ENCODE measurements around the gene DOCK7.

Gene DOCK7

GRCh38 chr1:62628506-62628905, 59.7 kb downstream of the DOCK7 start:
- H3K79me1 ChIP-seq (ENCODE audit: low read length), result no peaks in the 10 kb centered on the region
- H3K27ac ChIP-seq (ENCODE audit: low read depth, low read length), result no peak overlapping the region
- H3K9ac ChIP-seq (ENCODE audit: low read length), result no peak overlapping the region
- no peak overlapping the region for H2AFZ ChIP-seq (ENCODE audit: insufficient read depth, low read length, poor library complexity)
- no peak overlapping the region for H2BK12ac ChIP-seq (ENCODE audit: low read length)
- H2BK5ac ChIP-seq (ENCODE audit: low read depth, low read length, poor library complexity), result no peak overlapping the region
- no CpG with 5 or more reads among the region's 1 CpG for WGBS (ENCODE audit: extremely low coverage, insufficient coverage, insufficient read length)
- H3K9me3 ChIP-seq (ENCODE audit: insufficient read depth, low read depth, low read length), result no peaks in the 10 kb centered on the region
- H3K79me2 ChIP-seq (ENCODE audit: control insufficient read depth, insufficient read depth, low read length, poor library complexity), result no peaks in the 10 kb centered on the region
- H3K36me3 ChIP-seq (ENCODE audit: control insufficient read depth in 1 of 2, insufficient read depth in 2 of 2, low read length in 2 of 2), result peaks cover 3 to 8% of the 10 kb centered on the region in 2 experiments
- no peak overlapping the region for H3K4me2 ChIP-seq (ENCODE audit: low read length)
- no peak for DNase-seq
- H3K18ac ChIP-seq (ENCODE audit: low read length), result no peak overlapping the region
- H3K4me1 ChIP-seq (ENCODE audit: control insufficient read depth in 1 of 2, insufficient read depth in 2 of 2, low read length in 2 of 2), result no peaks in the 10 kb centered on the region
- H2BK120ac ChIP-seq (ENCODE audit: insufficient read depth, low read length, poor library complexity), result no peak overlapping the region
- no peak overlapping the region for H3K4ac ChIP-seq (ENCODE audit: low read depth, low read length)
- H3K14ac ChIP-seq (ENCODE audit: low read length), result no peak overlapping the region
- H3K27me3 ChIP-seq (ENCODE audit: insufficient read depth, low read length), result no peaks in the 10 kb centered on the region
- no peak overlapping the region for H4K8ac ChIP-seq (ENCODE audit: low read depth, low read length)
- H3K4me3 ChIP-seq (ENCODE audit: low read depth, low read length), result no peak overlapping the region
- no peak overlapping the region for H3K23ac ChIP-seq (ENCODE audit: low read length)
- H2AK5ac ChIP-seq (ENCODE audit: low read length), result no peak overlapping the region
- H4K91ac ChIP-seq (ENCODE audit: low read depth, low read length), result no peak overlapping the region
- no peak overlapping the region for H4K12ac ChIP-seq (ENCODE audit: low read depth, low read length)

- H4K8ac ChIP-seq (ENCODE audit: low read depth, low read length), result no peak overlapping the region
- H3K4ac ChIP-seq (ENCODE audit: low read depth, low read length), result no peak overlapping the region
- no peak overlapping the region for H4K12ac ChIP-seq (ENCODE audit: low read depth, low read length)
- DNase-seq, result no peak
- H3K23ac ChIP-seq (ENCODE audit: low read length), result no peak overlapping the region
- no peak overlapping the region for H2BK12ac ChIP-seq (ENCODE audit: low read length)
- H2BK120ac ChIP-seq (ENCODE audit: insufficient read depth, low read length, poor library complexity), result no peak overlapping the region
- H3K14ac ChIP-seq (ENCODE audit: low read length), result no peak overlapping the region
- no peaks in the 10 kb centered on the region for H3K27me3 ChIP-seq (ENCODE audit: insufficient read depth, low read length)
- no peak overlapping the region for H2AK5ac ChIP-seq (ENCODE audit: low read length)
- H2AFZ ChIP-seq (ENCODE audit: insufficient read depth, low read length, poor library complexity), result no peak overlapping the region
- no peak overlapping the region for H3K18ac ChIP-seq (ENCODE audit: low read length)
- H3K27ac ChIP-seq (ENCODE audit: low read depth, low read length), result no peak overlapping the region
- no CpG with 5 or more reads among the region's 1 CpG for WGBS (ENCODE audit: extremely low coverage, insufficient coverage, insufficient read length)
- no peak overlapping the region for H4K91ac ChIP-seq (ENCODE audit: low read depth, low read length)
- no peak overlapping the region for H3K4me2 ChIP-seq (ENCODE audit: low read length)
- H3K4me1 ChIP-seq (ENCODE audit: control insufficient read depth in 1 of 2, insufficient read depth in 2 of 2, low read length in 2 of 2), result peaks cover 0 to 5% of the 10 kb centered on the region in 2 experiments
- H2BK5ac ChIP-seq (ENCODE audit: low read depth, low read length, poor library complexity), result no peak overlapping the region
- no peak overlapping the region for H3K9ac ChIP-seq (ENCODE audit: low read length)
- peaks cover 2 to 4% of the 10 kb centered on the region in 2 experiments for H3K36me3 ChIP-seq (ENCODE audit: control insufficient read depth in 1 of 2, insufficient read depth in 2 of 2, low read length in 2 of 2)
- no peak overlapping the region for H3K4me3 ChIP-seq (ENCODE audit: low read depth, low read length)
- H3K79me1 ChIP-seq (ENCODE audit: low read length), result peaks cover 2% of the 10 kb centered on the region
- no peaks in the 10 kb centered on the region for H3K79me2 ChIP-seq (ENCODE audit: control insufficient read depth, insufficient read depth, low read length, poor library complexity)
- no peaks in the 10 kb centered on the region for H3K9me3 ChIP-seq (ENCODE audit: insufficient read depth, low read depth, low read length)
Measured at GRCh38 chr1:62625415-62625814, 62.8 kb downstream of the DOCK7 start.

DNA sequence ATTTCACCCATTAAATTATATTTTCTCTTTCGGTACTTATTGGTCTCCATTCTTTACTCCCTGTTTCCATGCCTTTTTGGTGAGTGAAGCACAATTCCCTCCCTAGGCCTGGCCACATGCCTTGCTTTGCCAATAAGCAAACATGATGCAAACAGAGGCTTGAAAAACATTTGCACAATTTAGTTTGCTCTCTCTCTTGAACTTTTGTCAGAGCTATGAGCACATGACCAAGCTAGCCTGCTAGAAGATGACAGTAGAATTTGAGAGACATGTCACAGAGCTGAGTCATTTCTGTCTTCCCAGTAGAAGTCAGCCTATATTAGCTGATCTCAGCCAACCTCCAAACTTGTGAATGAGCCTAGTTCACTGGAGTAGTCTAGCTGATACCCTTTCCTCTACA, 66.3 kb downstream of the DOCK7 start:
- Histone ChIP-seq H4K91ac (ENCODE audit: low read depth, low read length) (no peak overlapping the region), H3K4me2 (ENCODE audit: low read length) (no peak overlapping the region), H3K9ac (ENCODE audit: low read length) (no peak overlapping the region), H3K36me3 (ENCODE audit: control insufficient read depth in 1 of 2, insufficient read depth in 2 of 2, low read length in 2 of 2) (peaks cover 0 to 4% of the 10 kb centered on the region in 2 experiments), H3K79me2 (ENCODE audit: control insufficient read depth, insufficient read depth, low read length, poor library complexity) (no peaks in the 10 kb centered on the region), H2AFZ (ENCODE audit: insufficient read depth, low read length, poor library complexity) (no peak overlapping the region), H3K4ac (ENCODE audit: low read depth, low read length) (no peak overlapping the region), H3K27ac (ENCODE audit: low read depth, low read length) (no peak overlapping the region), H4K12ac (ENCODE audit: low read depth, low read length) (no peak overlapping the region), H2AK5ac (ENCODE audit: low read length) (no peak overlapping the region), H3K23ac (ENCODE audit: low read length) (no peak overlapping the region), H2BK5ac (ENCODE audit: low read depth, low read length, poor library complexity) (no peak overlapping the region), H3K27me3 (ENCODE audit: insufficient read depth, low read length) (no peaks in the 10 kb centered on the region), H2BK12ac (ENCODE audit: low read length) (no peak overlapping the region), H4K8ac (ENCODE audit: low read depth, low read length) (no peak overlapping the region), H3K14ac (ENCODE audit: low read length) (no peak overlapping the region), H3K18ac (ENCODE audit: low read length) (no peak overlapping the region), H3K4me1 (ENCODE audit: control insufficient read depth in 1 of 2, insufficient read depth in 2 of 2, low read length in 2 of 2) (peaks cover 0 to 5% of the 10 kb centered on the region in 2 experiments), H2BK120ac (ENCODE audit: insufficient read depth, low read length, poor library complexity) (no peak overlapping the region), H3K9me3 (ENCODE audit: insufficient read depth, low read depth, low read length) (no peaks in the 10 kb centered on the region), H3K79me1 (ENCODE audit: low read length) (peaks cover 2% of the 10 kb centered on the region), H3K4me3 (ENCODE audit: low read depth, low read length) (no peak overlapping the region)
- peak; percentile 80 to 97 for DNase-seq
- no CpG with 5 or more reads among the region's 1 CpG for WGBS (ENCODE audit: extremely low coverage, insufficient coverage, insufficient read length)

DNA sequence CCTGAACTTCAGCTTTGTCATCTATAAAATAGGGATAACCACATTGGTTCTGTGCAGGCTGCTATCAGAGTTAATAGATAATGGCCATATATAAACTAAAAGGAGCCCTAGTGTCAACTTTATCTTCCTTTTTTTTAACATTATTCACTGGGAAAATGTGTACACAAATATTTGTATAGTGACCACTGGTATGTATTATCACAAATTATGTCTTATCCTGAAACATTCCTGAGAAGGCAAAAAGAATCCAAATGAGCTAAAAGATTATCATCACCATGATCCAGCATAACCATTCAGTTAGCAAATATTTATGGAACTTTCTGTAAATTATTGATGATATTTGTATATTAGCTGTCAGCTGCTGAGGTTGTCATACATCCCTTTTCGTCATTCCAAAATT, 74.3 kb downstream of the DOCK7 start:
- H4K91ac ChIP-seq (ENCODE audit: low read depth, low read length), result no peak overlapping the region
- H2BK12ac ChIP-seq (ENCODE audit: low read length), result no peak overlapping the region
- H3K9ac ChIP-seq (ENCODE audit: low read length), result no peak overlapping the region
- no peak overlapping the region for H3K4ac ChIP-seq (ENCODE audit: low read depth, low read length)
- H3K9me3 ChIP-seq (ENCODE audit: insufficient read depth, low read depth, low read length), result no peaks in the 10 kb centered on the region
- no peak overlapping the region for H3K4me3 ChIP-seq (ENCODE audit: low read depth, low read length)
- no peaks in the 10 kb centered on the region for H3K79me2 ChIP-seq (ENCODE audit: control insufficient read depth, insufficient read depth, low read length, poor library complexity)
- H2BK120ac ChIP-seq (ENCODE audit: insufficient read depth, low read length, poor library complexity), result no peak overlapping the region
- H3K27ac ChIP-seq (ENCODE audit: low read depth, low read length), result no peak overlapping the region
- no peak overlapping the region for H2BK5ac ChIP-seq (ENCODE audit: low read depth, low read length, poor library complexity)
- no peak overlapping the region for H3K4me2 ChIP-seq (ENCODE audit: low read length)
- H3K18ac ChIP-seq (ENCODE audit: low read length), result no peak overlapping the region
- H3K14ac ChIP-seq (ENCODE audit: low read length), result no peak overlapping the region
- no CpG with 5 or more reads among the region's 1 CpG for WGBS (ENCODE audit: extremely low coverage, insufficient coverage, insufficient read length)
- H3K36me3 ChIP-seq (ENCODE audit: control insufficient read depth in 1 of 2, insufficient read depth in 2 of 2, low read length in 2 of 2), result no peaks in the 10 kb centered on the region
- no peaks in the 10 kb centered on the region for H3K4me1 ChIP-seq (ENCODE audit: control insufficient read depth in 1 of 2, insufficient read depth in 2 of 2, low read length in 2 of 2)
- DNase-seq, result peak in 1 of 2 donors; percentile 80
- no peak overlapping the region for H4K8ac ChIP-seq (ENCODE audit: low read depth, low read length)
- no peak overlapping the region for H2AK5ac ChIP-seq (ENCODE audit: low read length)
- H3K79me1 ChIP-seq (ENCODE audit: low read length), result no peaks in the 10 kb centered on the region
- no peak overlapping the region for H4K12ac ChIP-seq (ENCODE audit: low read depth, low read length)
- H3K27me3 ChIP-seq (ENCODE audit: insufficient read depth, low read length), result no peaks in the 10 kb centered on the region
- no peak overlapping the region for H2AFZ ChIP-seq (ENCODE audit: insufficient read depth, low read length, poor library complexity)
- no peak overlapping the region for H3K23ac ChIP-seq (ENCODE audit: low read length)
